COR-L47 (cell line): ENCODE data around the gene THBD.

Source experiments
- DNase-seq: peaks from one replicate; lab custom pipeline; 2025; lab: John Stamatoyannopoulos, UW

Gene THBD

GRCh38 chr20:23061734-23062561 is 12.5 kb upstream of the THBD start:
- DNase-seq = peak; percentile 58

- no peak for DNase-seq
Measured at GRCh38 chr20:23061262-23061661, 11.8 kb upstream of the THBD start.

- no peak for DNase-seq
Measured at GRCh38 chr20:23060629-23061028, 11.2 kb upstream of the THBD start.

GRCh38 chr20:23059846-23060245 is 10.4 kb upstream of the THBD start:
- no peak for DNase-seq

GRCh38 chr20:23059001-23059400 is 9.5 kb upstream of the THBD start:
- DNase-seq = no peak

GRCh38 chr20:23058240-23058639 is 8.8 kb upstream of the THBD start:
- DNase-seq = no peak

GRCh38 chr20:23052904-23053303 is 3.4 kb upstream of the THBD start:
- no peak for DNase-seq

- no peak for DNase-seq
Measured at GRCh38 chr20:23050847-23051627, 1.6 kb upstream of the THBD start.

- DNase-seq = no peak
Measured at GRCh38 chr20:23050076-23050838, 785 bp upstream of the THBD start.

GRCh38 chr20:23048283-23049200 is 930 bp downstream of the THBD start:
- DNase-seq = peak; percentile 74

- DNase-seq = no peak
Measured at GRCh38 chr20:23047738-23048214, 1.7 kb downstream of the THBD start.

GRCh38 chr20:23047001-23047737 is 2.3 kb downstream of the THBD start:
- DNase-seq = no peak

GRCh38 chr20:23046431-23046830 is 3.0 kb downstream of the THBD start:
- no peak for DNase-seq

GRCh38 chr20:23043376-23043775 is 6.1 kb downstream of the THBD start:
- no peak for DNase-seq

- DNase-seq = peak; percentile 18
Measured at GRCh38 chr20:23042270-23042669, 7.2 kb downstream of the THBD start.

- DNase-seq = no peak
Measured at GRCh38 chr20:23039885-23040508, 9.5 kb downstream of the THBD start.

- no peak for DNase-seq
Measured at GRCh38 chr20:23039136-23039875, 10.2 kb downstream of the THBD start.

GRCh38 chr20:23037017-23037481 is 12.4 kb downstream of the THBD start:
- no peak for DNase-seq

GRCh38 chr20:23036371-23036770 is 13.1 kb downstream of the THBD start:
- no peak for DNase-seq
